Hepatocyte (in vitro differentiated cells): ENCODE data around the gene PIGU. TPM values are rescaled to one million over a fixed set of nuclear protein-coding genes. Genes with fewer than 3 reads are reported as not detected.
A peak's percentile ranks its signal among the peaks of the same experiment; 100 is the strongest.

Source experiments
- DNase-seq: peaks from one replicate; pipeline ENCODE4 v3.0.0-alpha.2; 2016; ENCODE audit warnings: low spot score
- H2AFZ ChIP-seq: fragments of 200-600 bp; sonication (generic); 2 replicates; pipeline ENCODE4 v1.6.0; 2016; ENCODE audit warnings: antibody characterized with exemption, mild to moderate bottlenecking
- H3K27ac ChIP-seq: fragments of 200-600 bp; sonication (generic); 2 replicates; pipeline ENCODE4 v1.5.1; 2016; ENCODE audit warnings: mild to moderate bottlenecking
- H3K27me3 ChIP-seq: fragments of 200-600 bp; sonication (generic); 2 replicates; pipeline ENCODE4 v1.6.1; 2016
- H3K36me3 ChIP-seq: fragments of 200-600 bp; sonication (generic); replicated peaks from 2 replicates; pipeline ENCODE4 v1.5.1; 2016; ENCODE audit warnings: low read depth; ENCODE audit not compliant: insufficient read depth
- H3K4me1 ChIP-seq: fragments of 200-600 bp; sonication (generic); 2 replicates; pipeline ENCODE4 v1.5.1; 2016; ENCODE audit warnings: mild to moderate bottlenecking, moderate library complexity; ENCODE audit not compliant: insufficient read depth
- H3K4me2 ChIP-seq: fragments of 200-600 bp; sonication (generic); 2 replicates; pipeline ENCODE4 v1.6.0; 2016
- H3K4me3 ChIP-seq: fragments of 200-600 bp; sonication (generic); 2 replicates; pipeline ENCODE4 v1.5.1; 2016; ENCODE audit warnings: mild to moderate bottlenecking
- H3K79me2 ChIP-seq: fragments of 200-600 bp; sonication (generic); 2 replicates; pipeline ENCODE4 v1.6.0; 2017; ENCODE audit warnings: mild to moderate bottlenecking
- H3K9me2 ChIP-seq: fragments of 200-600 bp; sonication (generic); replicated peaks from 2 replicates; pipeline ENCODE4 v1.6.0; 2017; ENCODE audit warnings: mild to moderate bottlenecking; ENCODE audit not compliant: insufficient read depth
- H3K9me3 ChIP-seq: fragments of 200-600 bp; sonication (generic); 2 replicates; pipeline ENCODE4 v1.5.1; 2016; ENCODE audit warnings: low read depth, mild to moderate bottlenecking
- H4K20me1 ChIP-seq: fragments of 200-600 bp; sonication (generic); 2 replicates; pipeline ENCODE4 v1.6.0; 2016; ENCODE audit warnings: mild to moderate bottlenecking; ENCODE audit not compliant: insufficient read depth, poor library complexity, severe bottlenecking
- CTCF ChIP-seq: fragments of 200-600 bp; sonication (generic); IDR thresholded peaks from 2 replicates; pipeline ENCODE4 v1.5.1; 2016; ENCODE audit warnings: antibody characterized with exemption, mild to moderate bottlenecking; ENCODE audit not compliant: poor library complexity
- EZH2 ChIP-seq: fragments of 200-600 bp; sonication (generic); IDR thresholded peaks from 2 replicates; pipeline ENCODE4 v1.6.1; 2016; ENCODE audit warnings: antibody characterized with exemption, mild to moderate bottlenecking, borderline replicate concordance
- EZH2phosphoT487 ChIP-seq: fragments of 200-600 bp; sonication (generic); IDR thresholded peaks from one replicate; pipeline ENCODE4 v1.6.1; 2018; ENCODE audit warnings: antibody characterized with exemption, mild to moderate bottlenecking, low read depth, moderate library complexity; ENCODE audit not compliant: unreplicated experiment, severe bottlenecking
- WGBS: methylation state at CpG from one replicate; pipeline ENCODE4 v1.1.6; 2016; ENCODE audit warnings: low lambda C conversion rate; ENCODE audit errors: missing lambda C conversion rate; 5-methylcytosine and 5-hydroxymethylcytosine counted together
- polyA plus RNA-seq: library from polyadenylated mRNA; unstranded; fragments of >200 nt; fragmentation: Nextera tagmentation; extraction: Ambion mirVana; gene quantifications from 2 replicates; pipeline ENCODE4 v1.2.1, GENCODE V29; 2016
- total RNA-seq: library from RNA; depleted of rRNA; stranded (reverse); fragments of >200 nt; gene quantifications from 2 replicates; pipeline ENCODE4 v1.2.3, GENCODE V29; 2014

The PIGU gene
- total and polyA plus RNA-seq, 2 experiments from 2014 or later, result 19.3 to 31.5 TPM

DNA sequence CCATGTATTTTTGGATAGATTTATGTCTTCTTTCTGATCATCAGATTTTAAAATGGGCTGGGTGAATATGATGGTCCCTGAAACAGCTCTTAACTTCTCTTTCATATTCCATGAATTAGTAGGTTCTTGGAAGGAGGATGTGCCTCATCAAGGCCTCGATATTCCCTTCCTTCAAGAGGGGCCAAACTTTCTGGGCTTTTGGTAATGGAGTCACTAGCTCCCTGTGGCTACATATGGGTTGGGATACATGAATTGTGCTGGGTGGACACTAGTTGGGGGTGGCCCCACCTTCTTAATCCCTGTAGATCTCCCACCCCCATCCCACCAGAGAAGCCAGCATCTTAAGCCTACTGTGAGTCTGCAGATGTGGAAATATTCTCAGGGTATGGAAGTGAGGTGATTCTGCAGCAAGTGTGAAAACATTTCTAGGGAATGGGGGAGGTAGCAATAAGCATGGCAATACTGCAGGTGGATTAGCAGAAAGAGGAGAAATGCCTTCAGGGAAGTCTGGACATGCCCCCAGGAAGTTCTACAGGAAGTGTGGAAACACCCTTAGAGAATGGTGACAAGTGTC, 29.5 kb upstream of the PIGU start:
- peak overlapping the region; percentile 50 for H3K4me2 ChIP-seq
- H2AFZ ChIP-seq, result no peak overlapping the region
- H4K20me1 ChIP-seq, result peaks cover 8% of the 10 kb centered on the region
- peaks cover 14% of the 10 kb centered on the region for H3K4me1 ChIP-seq
- no peak overlapping the region for H3K27ac ChIP-seq
- DNase-seq, result no peak
- H3K4me3 ChIP-seq, result no peak overlapping the region
- TF ChIP-seq EZH2phosphoT487 (no peak), CTCF (no peak), EZH2 (no peak)
- no peaks in the 10 kb centered on the region for H3K9me2 ChIP-seq
- H3K27me3 ChIP-seq, result no peaks in the 10 kb centered on the region
- 100% methylated on average over 1 of the region's 1 CpG for WGBS
- H3K36me3 ChIP-seq, result no peaks in the 10 kb centered on the region
- no peaks in the 10 kb centered on the region for H3K9me3 ChIP-seq
- no peaks in the 10 kb centered on the region for H3K79me2 ChIP-seq

DNA sequence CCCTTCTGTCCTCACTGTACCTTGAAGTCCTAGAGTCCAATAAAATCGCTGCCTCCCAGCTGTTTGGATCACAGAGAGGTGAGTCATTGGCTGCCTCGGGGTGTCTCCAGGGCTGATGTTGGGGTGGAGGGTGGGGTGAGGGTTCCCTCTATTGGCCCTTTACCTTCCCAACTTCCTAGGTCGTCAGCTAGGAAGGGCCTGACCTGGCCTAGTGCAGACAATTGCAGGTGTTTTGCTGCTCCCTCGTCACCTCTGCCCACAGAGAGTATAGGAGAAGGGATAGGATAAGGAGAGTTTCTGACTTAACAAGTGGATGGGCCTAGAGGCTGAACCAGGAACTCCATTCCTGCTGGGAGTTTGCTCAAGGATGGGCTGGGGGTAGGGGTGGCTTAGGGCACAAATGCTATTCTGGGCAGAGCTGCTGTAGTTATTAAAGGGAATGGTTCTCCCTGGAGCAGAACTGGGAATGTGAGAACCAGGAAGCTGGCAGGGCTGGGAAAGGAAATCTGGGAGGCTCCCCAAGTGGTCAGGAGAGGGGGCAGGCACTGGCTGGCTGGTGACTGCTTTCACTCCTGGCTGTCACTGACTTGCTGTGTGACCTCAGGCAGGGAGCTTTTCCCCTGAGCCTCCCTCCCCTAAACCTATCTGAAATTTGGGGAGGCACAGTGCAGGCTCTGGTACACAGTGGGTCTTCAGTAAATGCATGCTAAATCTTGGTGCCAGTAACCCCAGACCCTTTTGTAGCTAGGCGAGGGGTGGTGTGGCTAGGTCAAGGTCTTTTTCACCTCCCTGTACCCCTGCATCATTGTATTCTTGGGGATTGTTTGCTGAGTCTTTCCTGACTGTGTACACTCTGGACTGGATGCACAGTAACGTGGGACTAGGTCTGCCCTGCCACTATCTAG, 28.8 kb upstream of the PIGU start:
- Histone ChIP-seq H3K9me3 (no peaks in the 10 kb centered on the region), H2AFZ (no peak overlapping the region), H4K20me1 (peaks cover 6% of the 10 kb centered on the region), H3K79me2 (no peaks in the 10 kb centered on the region), H3K9me2 (no peaks in the 10 kb centered on the region), H3K4me3 (no peak overlapping the region), H3K4me1 (peaks cover 14% of the 10 kb centered on the region), H3K27ac (peak overlapping the region; percentile 99), H3K27me3 (no peaks in the 10 kb centered on the region), H3K36me3 (no peaks in the 10 kb centered on the region), H3K4me2 (peak overlapping the region; percentile 91)
- TF ChIP-seq EZH2phosphoT487 (no peak), CTCF (no peak), EZH2 (no peak)
- WGBS, result 57% methylated on average over 6 of the region's 6 CpGs
- DNase-seq, result peak; percentile 70

GRCh38 chr20:34705008-34705396, 28.1 kb upstream of the PIGU start:
- no peak overlapping the region for H2AFZ ChIP-seq
- TF ChIP-seq CTCF (no peak), EZH2phosphoT487 (no peak)
- 51% methylated on average over 5 of the region's 5 CpGs for WGBS
- H3K9me2 ChIP-seq, result no peaks in the 10 kb centered on the region
- H3K36me3 ChIP-seq, result no peaks in the 10 kb centered on the region
- H3K79me2 ChIP-seq, result no peaks in the 10 kb centered on the region
- H4K20me1 ChIP-seq, result no peaks in the 10 kb centered on the region
- no peaks in the 10 kb centered on the region for H3K9me3 ChIP-seq
- peak overlapping the region; percentile 91 for H3K4me2 ChIP-seq
- peak overlapping the region; percentile 99 for H3K27ac ChIP-seq
- H3K4me3 ChIP-seq, result peak overlapping the region; percentile 63
- H3K4me1 ChIP-seq, result peaks cover 7% of the 10 kb centered on the region
- DNase-seq, result no peak
- H3K27me3 ChIP-seq, result no peaks in the 10 kb centered on the region
